HepG2 (cell line): ENCODE results near the gene FBXL12. TPM values are rescaled to one million over a fixed set of nuclear protein-coding genes. Genes with fewer than 3 reads are reported as not detected.

Experiments
- ATRX ChIP-seq: sonication (generic); formaldehyde crosslinking; IDR thresholded peaks from 2 replicates; pipeline ENCODE4 v1.4.0; 2020; ENCODE audit warnings: missing genetic modification reagents, borderline replicate concordance
- ESRRA ChIP-seq: sonication (generic); formaldehyde crosslinking; IDR thresholded peaks from 2 replicates; pipeline ENCODE4 v1.5.1; 2020; ENCODE audit warnings: mild to moderate bottlenecking, low read depth, missing genetic modification reagents
- HOXA3 ChIP-seq: sonication (generic); formaldehyde crosslinking; IDR thresholded peaks from 2 replicates; pipeline ENCODE4 v1.5.0; 2020; ENCODE audit warnings: missing genetic modification reagents
- RNF2 ChIP-seq: fragments of 450-650 bp; conservative IDR thresholded peaks from 2 replicates; pipeline ENCODE4 v1.6.1; 2016; ENCODE audit warnings: low read depth
- SOX6 ChIP-seq, 2 experiments: fragments of 450-650 bp in 1 of 2; sonication (generic) in 1 of 2; formaldehyde crosslinking in 1 of 2; IDR thresholded peaks; 2 replicates each; pipeline versions ENCODE4 v1.4.0 to v1.6.1; 2017 to 2020; ENCODE audit warnings: antibody characterized with exemption in 1 of 2, mild to moderate bottlenecking in 1 of 2, missing genetic modification reagents in 1 of 2
- WIZ ChIP-seq: sonication (generic); formaldehyde crosslinking; IDR thresholded peaks from 2 replicates; pipeline ENCODE4 v1.5.1; 2020; ENCODE audit warnings: mild to moderate bottlenecking, missing genetic modification reagents
- ZBTB20 ChIP-seq: sonication (generic); formaldehyde crosslinking; IDR thresholded peaks from 2 replicates; pipeline ENCODE4 v1.8.1; 2023; ENCODE audit warnings: missing genetic modification reagents, low read depth, mild to moderate bottlenecking, borderline replicate concordance
- ZNF333 ChIP-seq: sonication (generic); formaldehyde crosslinking; IDR thresholded peaks from 2 replicates; pipeline ENCODE4 v1.4.0; 2020; ENCODE audit warnings: mild to moderate bottlenecking, missing genetic modification reagents, borderline replicate concordance
- ZNF557 ChIP-seq: sonication (generic); formaldehyde crosslinking; IDR thresholded peaks from 2 replicates; pipeline ENCODE4 v1.4.0; 2020; ENCODE audit warnings: missing genetic modification reagents
- ZNF563 ChIP-seq: sonication (generic); formaldehyde crosslinking; IDR thresholded peaks from 2 replicates; pipeline ENCODE4 v1.8.0; 2022; ENCODE audit warnings: mild to moderate bottlenecking, moderate library complexity, missing genetic modification reagents
- ZSCAN21 ChIP-seq: sonication (generic); formaldehyde crosslinking; IDR thresholded peaks from 2 replicates; pipeline ENCODE4 v1.8.0; 2022; ENCODE audit warnings: mild to moderate bottlenecking, missing genetic modification reagents, moderate library complexity, borderline replicate concordance
- ZSCAN29 ChIP-seq: sonication (generic); formaldehyde crosslinking; conservative IDR thresholded peaks from 2 replicates; pipeline ENCODE4 v1.4.0; 2020; ENCODE audit warnings: mild to moderate bottlenecking, missing genetic modification reagents
- polyA plus RNA-seq, 8 experiments: library from polyadenylated mRNA; depleted of rRNA in 3 of 8; stranded (reverse) in 7 of 8; unstranded in 1 of 8; fragments of >200 nt; fragmentation: Illumina TruSeq in 4 of 8; extraction: Trizol in 4 of 8; gene quantifications; 2 replicates each; pipeline versions ENCODE4 v1.2.1 to v1.2.3, GENCODE V29; 2011 to 2016; ENCODE audit warnings: low read depth in 4 of 8, missing spikeins in 1 of 8, mixed read lengths in 1 of 8; ENCODE audit not compliant: insufficient read depth in 1 of 8
- total RNA-seq, 5 experiments: library from RNA; depleted of rRNA; stranded (reverse); fragments of >200 nt; fragmentation: Illumina TruSeq; extraction: Trizol; gene quantifications; 2 replicates each; pipeline ENCODE4 v1.2.3, GENCODE V29; 2016; ENCODE audit warnings: low read depth in 1 of 5
- TF ChIP-seq, protein P1 (sequence below): IDR thresholded peaks from 2 replicates; pipeline ENCODE4 v1.6.1; 2016; ENCODE audit warnings: low read depth, missing genetic modification reagents, missing compliant biosample characterization
- TF ChIP-seq, protein P2 (sequence below): sonication (generic); formaldehyde crosslinking; IDR thresholded peaks from 2 replicates; pipeline ENCODE4 v1.5.0; 2020; ENCODE audit warnings: mild to moderate bottlenecking, missing genetic modification reagents, moderate library complexity
- TF ChIP-seq, protein P3 (sequence below): sonication (generic); formaldehyde crosslinking; IDR thresholded peaks from 2 replicates; pipeline ENCODE4 v1.8.0; 2023; ENCODE audit warnings: mild to moderate bottlenecking, missing genetic modification reagents
- TF ChIP-seq, protein P4 (sequence below), 2 experiments: sonication (generic) in 1 of 2; formaldehyde crosslinking in 1 of 2; IDR thresholded peaks; 2 replicates each; pipeline versions ENCODE4 v1.4.0 to v1.6.1; 2018 to 2020; ENCODE audit warnings: missing genetic modification reagents in 2 of 2, borderline replicate concordance in 1 of 2, low read depth in 1 of 2, mild to moderate bottlenecking in 1 of 2, missing biosample characterization in 1 of 2

FBXL12 gene
- total and polyA plus RNA-seq, 2 of the 13 experiments (the other 11 are each of a cell fraction or from before 2014, with no cell fraction given), result 20.4 to 23.1 TPM

DNA sequence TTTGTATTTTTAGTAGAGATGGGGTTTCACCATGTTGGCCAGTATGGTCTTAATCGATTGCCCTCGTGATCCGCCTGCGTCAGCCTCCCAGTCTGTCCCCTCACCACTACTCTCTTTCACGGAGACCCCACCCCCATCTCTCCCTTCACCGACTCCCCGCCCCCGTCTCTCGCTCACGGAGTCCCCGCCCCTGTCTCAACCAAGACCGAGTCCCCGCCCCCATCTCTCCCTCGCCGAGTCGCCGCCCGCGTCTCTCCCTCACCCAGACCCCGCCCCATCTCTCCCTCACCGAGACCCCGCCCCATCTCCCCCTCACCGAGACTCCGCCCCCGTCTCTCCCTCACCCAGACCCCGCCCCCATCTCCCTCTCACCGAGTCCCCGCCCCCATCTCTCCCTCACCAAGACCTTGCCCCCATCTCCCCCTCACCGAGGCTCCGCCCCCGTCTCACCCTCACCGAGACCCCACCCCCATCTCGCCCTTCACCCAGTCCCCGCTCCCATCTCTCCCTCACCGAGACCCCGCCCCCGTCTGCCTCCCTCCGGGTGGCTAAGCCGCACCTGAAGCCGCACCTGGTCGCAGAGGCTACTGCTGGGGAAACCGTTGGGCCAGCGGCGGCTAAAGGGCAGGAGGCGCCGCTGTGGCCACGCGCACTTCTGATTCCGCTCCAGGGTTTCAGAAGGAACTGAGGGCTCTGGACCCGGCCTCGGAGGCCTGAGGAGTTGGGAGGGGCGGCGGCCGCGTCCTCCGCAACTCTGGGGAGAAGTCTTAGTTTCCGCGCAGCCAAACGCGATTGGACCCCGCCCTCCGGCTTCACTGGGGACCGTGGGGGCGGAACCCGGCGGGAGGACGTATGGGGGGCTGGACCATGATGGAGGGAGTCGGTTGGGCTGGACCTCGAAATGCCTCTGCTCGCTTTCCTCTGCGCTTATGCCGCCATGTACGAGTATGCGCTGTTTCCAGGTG is 33.2 kb downstream of the FBXL12 start (continued):
- TF ChIP-seq, protein P1, sequence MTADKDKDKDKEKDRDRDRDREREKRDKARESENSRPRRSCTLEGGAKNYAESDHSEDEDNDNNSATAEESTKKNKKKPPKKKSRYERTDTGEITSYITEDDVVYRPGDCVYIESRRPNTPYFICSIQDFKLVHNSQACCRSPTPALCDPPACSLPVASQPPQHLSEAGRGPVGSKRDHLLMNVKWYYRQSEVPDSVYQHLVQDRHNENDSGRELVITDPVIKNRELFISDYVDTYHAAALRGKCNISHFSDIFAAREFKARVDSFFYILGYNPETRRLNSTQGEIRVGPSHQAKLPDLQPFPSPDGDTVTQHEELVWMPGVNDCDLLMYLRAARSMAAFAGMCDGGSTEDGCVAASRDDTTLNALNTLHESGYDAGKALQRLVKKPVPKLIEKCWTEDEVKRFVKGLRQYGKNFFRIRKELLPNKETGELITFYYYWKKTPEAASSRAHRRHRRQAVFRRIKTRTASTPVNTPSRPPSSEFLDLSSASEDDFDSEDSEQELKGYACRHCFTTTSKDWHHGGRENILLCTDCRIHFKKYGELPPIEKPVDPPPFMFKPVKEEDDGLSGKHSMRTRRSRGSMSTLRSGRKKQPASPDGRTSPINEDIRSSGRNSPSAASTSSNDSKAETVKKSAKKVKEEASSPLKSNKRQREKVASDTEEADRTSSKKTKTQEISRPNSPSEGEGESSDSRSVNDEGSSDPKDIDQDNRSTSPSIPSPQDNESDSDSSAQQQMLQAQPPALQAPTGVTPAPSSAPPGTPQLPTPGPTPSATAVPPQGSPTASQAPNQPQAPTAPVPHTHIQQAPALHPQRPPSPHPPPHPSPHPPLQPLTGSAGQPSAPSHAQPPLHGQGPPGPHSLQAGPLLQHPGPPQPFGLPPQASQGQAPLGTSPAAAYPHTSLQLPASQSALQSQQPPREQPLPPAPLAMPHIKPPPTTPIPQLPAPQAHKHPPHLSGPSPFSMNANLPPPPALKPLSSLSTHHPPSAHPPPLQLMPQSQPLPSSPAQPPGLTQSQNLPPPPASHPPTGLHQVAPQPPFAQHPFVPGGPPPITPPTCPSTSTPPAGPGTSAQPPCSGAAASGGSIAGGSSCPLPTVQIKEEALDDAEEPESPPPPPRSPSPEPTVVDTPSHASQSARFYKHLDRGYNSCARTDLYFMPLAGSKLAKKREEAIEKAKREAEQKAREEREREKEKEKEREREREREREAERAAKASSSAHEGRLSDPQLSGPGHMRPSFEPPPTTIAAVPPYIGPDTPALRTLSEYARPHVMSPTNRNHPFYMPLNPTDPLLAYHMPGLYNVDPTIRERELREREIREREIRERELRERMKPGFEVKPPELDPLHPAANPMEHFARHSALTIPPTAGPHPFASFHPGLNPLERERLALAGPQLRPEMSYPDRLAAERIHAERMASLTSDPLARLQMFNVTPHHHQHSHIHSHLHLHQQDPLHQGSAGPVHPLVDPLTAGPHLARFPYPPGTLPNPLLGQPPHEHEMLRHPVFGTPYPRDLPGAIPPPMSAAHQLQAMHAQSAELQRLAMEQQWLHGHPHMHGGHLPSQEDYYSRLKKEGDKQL (CRISPR knock-in tag), result no peak
- TF ChIP-seq RNF2 (0 out of 2 replicates have a peak, but pooled peaks have one; percentile 40), HOXA3 (CRISPR knock-in tag) (peak; percentile 39; the same call in 1 of the 2 replicates), ZNF333 (CRISPR knock-in tag) (peak; percentile 63; the same call in 1 of the 2 replicates), SOX6 (IDR thresholded peaks at IDR 0.05) (no peak), SOX6 (CRISPR knock-in tag; IDR thresholded peaks at IDR 0.05) (peak; percentile 22), WIZ (CRISPR knock-in tag) (0 out of 2 replicates have a peak, but pooled peaks have one; percentile 21), ESRRA (CRISPR knock-in tag) (0 out of 2 replicates have a peak, but pooled peaks have one; percentile 26), ZNF563 (peak; percentile 64; the same call in 1 of the 2 replicates), ZNF557 (no peak), ZSCAN21 (CRISPR knock-in tag) (peak; percentile 26; the same call in 1 of the 2 replicates), ZSCAN29 (peak; percentile 68; the same call in 1 of the 2 replicates), ZBTB20 (CRISPR knock-in tag) (peak; percentile 19; the same call in 1 of the 2 replicates), ATRX (no peak)
- TF ChIP-seq, protein P2, sequence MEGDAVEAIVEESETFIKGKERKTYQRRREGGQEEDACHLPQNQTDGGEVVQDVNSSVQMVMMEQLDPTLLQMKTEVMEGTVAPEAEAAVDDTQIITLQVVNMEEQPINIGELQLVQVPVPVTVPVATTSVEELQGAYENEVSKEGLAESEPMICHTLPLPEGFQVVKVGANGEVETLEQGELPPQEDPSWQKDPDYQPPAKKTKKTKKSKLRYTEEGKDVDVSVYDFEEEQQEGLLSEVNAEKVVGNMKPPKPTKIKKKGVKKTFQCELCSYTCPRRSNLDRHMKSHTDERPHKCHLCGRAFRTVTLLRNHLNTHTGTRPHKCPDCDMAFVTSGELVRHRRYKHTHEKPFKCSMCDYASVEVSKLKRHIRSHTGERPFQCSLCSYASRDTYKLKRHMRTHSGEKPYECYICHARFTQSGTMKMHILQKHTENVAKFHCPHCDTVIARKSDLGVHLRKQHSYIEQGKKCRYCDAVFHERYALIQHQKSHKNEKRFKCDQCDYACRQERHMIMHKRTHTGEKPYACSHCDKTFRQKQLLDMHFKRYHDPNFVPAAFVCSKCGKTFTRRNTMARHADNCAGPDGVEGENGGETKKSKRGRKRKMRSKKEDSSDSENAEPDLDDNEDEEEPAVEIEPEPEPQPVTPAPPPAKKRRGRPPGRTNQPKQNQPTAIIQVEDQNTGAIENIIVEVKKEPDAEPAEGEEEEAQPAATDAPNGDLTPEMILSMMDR (CRISPR knock-in tag), result 0 out of 2 replicates have a peak, but pooled peaks have one; percentile 17
- TF ChIP-seq, protein P3, sequence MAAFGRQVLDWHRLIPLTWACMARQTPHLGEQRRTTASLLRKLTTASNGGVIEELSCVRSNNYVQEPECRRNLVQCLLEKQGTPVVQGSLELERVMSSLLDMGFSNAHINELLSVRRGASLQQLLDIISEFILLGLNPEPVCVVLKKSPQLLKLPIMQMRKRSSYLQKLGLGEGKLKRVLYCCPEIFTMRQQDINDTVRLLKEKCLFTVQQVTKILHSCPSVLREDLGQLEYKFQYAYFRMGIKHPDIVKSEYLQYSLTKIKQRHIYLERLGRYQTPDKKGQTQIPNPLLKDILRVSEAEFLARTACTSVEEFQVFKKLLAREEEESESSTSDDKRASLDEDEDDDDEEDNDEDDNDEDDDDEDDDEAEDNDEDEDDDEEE (CRISPR knock-in tag), result peak; percentile 62; the same call in 1 of the 2 replicates
- TF ChIP-seq, protein P4, sequence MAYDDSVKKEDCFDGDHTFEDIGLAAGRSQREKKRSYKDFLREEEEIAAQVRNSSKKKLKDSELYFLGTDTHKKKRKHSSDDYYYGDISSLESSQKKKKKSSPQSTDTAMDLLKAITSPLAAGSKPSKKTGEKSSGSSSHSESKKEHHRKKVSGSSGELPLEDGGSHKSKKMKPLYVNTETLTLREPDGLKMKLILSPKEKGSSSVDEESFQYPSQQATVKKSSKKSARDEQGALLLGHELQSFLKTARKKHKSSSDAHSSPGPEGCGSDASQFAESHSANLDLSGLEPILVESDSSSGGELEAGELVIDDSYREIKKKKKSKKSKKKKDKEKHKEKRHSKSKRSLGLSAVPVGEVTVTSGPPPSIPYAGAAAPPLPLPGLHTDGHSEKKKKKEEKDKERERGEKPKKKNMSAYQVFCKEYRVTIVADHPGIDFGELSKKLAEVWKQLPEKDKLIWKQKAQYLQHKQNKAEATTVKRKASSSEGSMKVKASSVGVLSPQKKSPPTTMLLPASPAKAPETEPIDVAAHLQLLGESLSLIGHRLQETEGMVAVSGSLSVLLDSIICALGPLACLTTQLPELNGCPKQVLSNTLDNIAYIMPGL (CRISPR knock-in tag; IDR thresholded peaks at IDR 0.05; ENCODE audit: borderline replicate concordance in 1 of 2, low read depth in 1 of 2), result 0 out of 4 replicates have a peak, but pooled peaks of 1 of the 2 experiments have one; percentile 28
